Neural progenitor cell (in vitro differentiated cells): Measurements from ENCODE around the gene ARF5. TPM values are rescaled to one million over a fixed set of nuclear protein-coding genes. Genes with fewer than 3 reads are reported as not detected.
A peak's percentile ranks its signal among the peaks of the same experiment; 100 is the strongest.

Experiments used
- DNase-seq: peaks from one replicate; pipeline ENCODE4 v3.0.0-alpha.2; 2016; ENCODE audit warnings: low spot score
- H2AFZ ChIP-seq: fragments of 200-600 bp; sonication (generic); replicated peaks from 2 replicates; pipeline ENCODE4 v1.6.1; 2016; ENCODE audit warnings: antibody characterized with exemption
- H3F3A ChIP-seq: fragments of 200-600 bp; sonication (generic); 2 replicates; pipeline ENCODE4 v1.6.1; 2016; ENCODE audit warnings: antibody characterized with exemption, low read depth
- H3K27ac ChIP-seq: fragments of 200-600 bp; sonication (generic); 2 replicates; pipeline ENCODE4 v1.5.1; 2016; ENCODE audit warnings: mild to moderate bottlenecking
- H3K27me3 ChIP-seq: fragments of 200-600 bp; sonication (generic); 2 replicates; pipeline ENCODE4 v1.6.1; 2016; ENCODE audit warnings: mild to moderate bottlenecking, moderate library complexity
- H3K36me3 ChIP-seq: fragments of 200-600 bp; sonication (generic); 2 replicates; pipeline ENCODE4 v1.5.1; 2016
- H3K4me1 ChIP-seq: fragments of 200-600 bp; sonication (generic); 2 replicates; pipeline ENCODE4 v1.6.1; 2016; ENCODE audit warnings: mixed run types
- H3K4me2 ChIP-seq: fragments of 200-600 bp; sonication (generic); 2 replicates; pipeline ENCODE4 v1.6.1; 2016
- H3K4me3 ChIP-seq: fragments of 200-600 bp; sonication (generic); 2 replicates; pipeline ENCODE4 v1.5.1; 2016
- H3K79me2 ChIP-seq: fragments of 200-600 bp; sonication (generic); 2 replicates; pipeline ENCODE4 v1.6.1; 2016; ENCODE audit warnings: low read depth
- H3K9ac ChIP-seq: fragments of 200-600 bp; sonication (generic); 2 replicates; pipeline ENCODE4 v1.6.1; 2016
- H3K9me3 ChIP-seq: fragments of 200-600 bp; sonication (generic); 2 replicates; pipeline ENCODE4 v1.5.1; 2016; ENCODE audit warnings: low read depth
- H4K20me1 ChIP-seq: fragments of 200-600 bp; sonication (generic); 2 replicates; pipeline ENCODE4 v1.6.1; 2016; ENCODE audit warnings: low read depth
- H3K27ac Mint-ChIP-seq: 3 replicates; pipeline ENCODE4 v1.8.0; 2021; ENCODE audit warnings: mixed read lengths
- H3K27me3 Mint-ChIP-seq: 2 replicates; pipeline ENCODE4 v1.8.0; 2022; ENCODE audit warnings: low read depth, mild to moderate bottlenecking, inconsistent platforms, moderate library complexity, mixed read lengths; ENCODE audit not compliant: insufficient read depth
- H3K36me3 Mint-ChIP-seq: 3 replicates; pipeline ENCODE4 v1.8.0; 2021; ENCODE audit warnings: mixed read lengths
- H3K4me1 Mint-ChIP-seq: 3 replicates; pipeline ENCODE4 v1.8.0; 2021; ENCODE audit warnings: mixed read lengths
- H3K4me3 Mint-ChIP-seq: 3 replicates; pipeline ENCODE4 v1.8.0; 2021; ENCODE audit warnings: mild to moderate bottlenecking, moderate library complexity, mixed read lengths
- H3K9me3 Mint-ChIP-seq: 3 replicates; pipeline ENCODE4 v1.8.0; 2020; ENCODE audit warnings: mixed read lengths
- CTCF ChIP-seq: fragments of 200-600 bp; sonication (generic); IDR thresholded peaks from 2 replicates; pipeline ENCODE4 v1.5.1; 2017; ENCODE audit warnings: antibody characterized with exemption, mild to moderate bottlenecking
- EZH2 ChIP-seq: fragments of 200-600 bp; sonication (generic); IDR thresholded peaks from 2 replicates; pipeline ENCODE4 v1.6.1; 2017; ENCODE audit warnings: antibody characterized with exemption, mild to moderate bottlenecking, moderate library complexity
- EZH2phosphoT487 ChIP-seq: fragments of 200-600 bp; sonication (generic); IDR thresholded peaks from 2 replicates; pipeline ENCODE4 v1.6.1; 2017; ENCODE audit warnings: antibody characterized with exemption
- total RNA-seq: library from RNA; depleted of rRNA; stranded (reverse); fragments of >200 nt; gene quantifications from 2 replicates; pipeline ENCODE4 v1.2.3, GENCODE V29; 2015; ENCODE audit warnings: low replicate concordance

The ARF5 gene
- total RNA-seq, 1 donor from 2014 or later = 229 TPM

- Histone ChIP-seq H3K4me2 (no peak overlapping the region), H3F3A (peaks cover 10% of the 10 kb centered on the region), H3K9ac (no peak overlapping the region), H3K4me3 (no peak overlapping the region), H3K4me1 (no peaks in the 10 kb centered on the region), H3K79me2 (peaks cover 13% of the 10 kb centered on the region), H2AFZ (no peak overlapping the region), H4K20me1 (peaks cover 11% of the 10 kb centered on the region), H3K27ac (no peak overlapping the region), H3K36me3 (no peaks in the 10 kb centered on the region), H3K9me3 (no peaks in the 10 kb centered on the region), H3K27me3 (peaks cover 14% of the 10 kb centered on the region)
- Mint-ChIP-seq H3K36me3 (peaks cover 18% of the 10 kb centered on the region), H3K4me1 (peaks cover 13% of the 10 kb centered on the region), H3K4me3 (peak overlapping the region; percentile 58), H3K27ac (no peak overlapping the region), H3K27me3 (peaks cover 5% of the 10 kb centered on the region), H3K9me3 (no peaks in the 10 kb centered on the region)
- no peak for DNase-seq
- TF ChIP-seq CTCF (no peak), EZH2phosphoT487 (no peak), EZH2 (no peak)
These were observed 3.0 kb downstream of the ARF5 start for GRCh38 chr7:127591189-127591588.

- no peak overlapping the region for H3K27ac ChIP-seq
- TF ChIP-seq EZH2 (no peak), CTCF (no peak), EZH2phosphoT487 (no peak)
- H3K4me1 Mint-ChIP-seq = peaks cover 13% of the 10 kb centered on the region
- H3K4me3 ChIP-seq = no peak overlapping the region
- H3F3A ChIP-seq = peaks cover 10% of the 10 kb centered on the region
- H3K9me3 Mint-ChIP-seq = no peaks in the 10 kb centered on the region
- H3K9me3 ChIP-seq = no peaks in the 10 kb centered on the region
- no peak for DNase-seq
- no peaks in the 10 kb centered on the region for H3K4me1 ChIP-seq
- H3K36me3 Mint-ChIP-seq = peaks cover 17% of the 10 kb centered on the region
- no peaks in the 10 kb centered on the region for H3K36me3 ChIP-seq
- H4K20me1 ChIP-seq = peaks cover 11% of the 10 kb centered on the region
- H2AFZ ChIP-seq = no peak overlapping the region
- H3K4me2 ChIP-seq = no peak overlapping the region
- H3K79me2 ChIP-seq = peaks cover 13% of the 10 kb centered on the region
- H3K27me3 Mint-ChIP-seq = peaks cover 5% of the 10 kb centered on the region
- peak overlapping the region; percentile 58 for H3K4me3 Mint-ChIP-seq
- H3K27me3 ChIP-seq = peaks cover 10% of the 10 kb centered on the region
- no peak overlapping the region for H3K9ac ChIP-seq
- H3K27ac Mint-ChIP-seq = no peak overlapping the region
These were observed 3.4 kb downstream of the ARF5 start for GRCh38 chr7:127591591-127591990.

- H3K4me2 ChIP-seq = no peak overlapping the region
- H3K79me2 ChIP-seq = peaks cover 13% of the 10 kb centered on the region
- no peak overlapping the region for H3K27ac ChIP-seq
- H4K20me1 ChIP-seq = peaks cover 11% of the 10 kb centered on the region
- H3K27me3 ChIP-seq = peaks cover under 1% of the 10 kb centered on the region
- Mint-ChIP-seq H3K4me3 (no peak overlapping the region), H3K27ac (no peak overlapping the region), H3K27me3 (peaks cover 5% of the 10 kb centered on the region), H3K9me3 (no peaks in the 10 kb centered on the region), H3K4me1 (peaks cover 9% of the 10 kb centered on the region), H3K36me3 (peaks cover 16% of the 10 kb centered on the region)
- H3K9me3 ChIP-seq = no peaks in the 10 kb centered on the region
- no peak overlapping the region for H3K9ac ChIP-seq
- no peak for TF ChIP-seq EZH2
- TF ChIP-seq EZH2phosphoT487 = no peak
- no peak for TF ChIP-seq CTCF
- peaks cover 4% of the 10 kb centered on the region for H3F3A ChIP-seq
- no peaks in the 10 kb centered on the region for H3K4me1 ChIP-seq
- H3K36me3 ChIP-seq = no peaks in the 10 kb centered on the region
- H2AFZ ChIP-seq = no peak overlapping the region
- DNase-seq = no peak
- H3K4me3 ChIP-seq = no peak overlapping the region
These were observed 4.3 kb downstream of the ARF5 start for GRCh38 chr7:127592550-127592949.
